H1 (cell line): ENCODE results near the gene SNX25. TPM values are rescaled to one million over a fixed set of nuclear protein-coding genes. Genes with fewer than 3 reads are reported as not detected.

Experiments used
- BRCA1 ChIP-seq: IDR thresholded peaks from 2 replicates; pipeline ENCODE4 v1.6.1; 2012; ENCODE audit warnings: low read depth, low read length, improper control_type of control experiment
- JUND ChIP-seq: IDR thresholded peaks from 2 replicates; pipeline ENCODE4 v1.6.1; 2011; ENCODE audit warnings: mild to moderate bottlenecking, improper control_type of control experiment, low read length
- RFX5 ChIP-seq: IDR thresholded peaks from 2 replicates; pipeline ENCODE4 v1.6.1; 2011; ENCODE audit warnings: low read depth, low read length, improper control_type of control experiment, borderline replicate concordance
- SP4 ChIP-seq: IDR thresholded peaks from 2 replicates; pipeline ENCODE4 v1.6.1; 2012; ENCODE audit warnings: low read length, inconsistent platforms
- polyA plus RNA-seq, 7 experiments: library from polyadenylated mRNA; depleted of rRNA in 3 of 7; stranded (reverse) in 5 of 7; unstranded in 2 of 7; fragments of >200 nt in 5 of 7; fragments of 200-250 nt in 2 of 7; gene quantifications; 1 replicate in 5 of 7; 2 replicates in 1 of 7; 4 replicates in 1 of 7; pipeline versions ENCODE4 v1.2.1 to v1.2.3, GENCODE V29; 2011 to 2013; ENCODE audit warnings: missing spikeins in 2 of 7, mixed read lengths in 2 of 7
- total RNA-seq: library from RNA; stranded (reverse); fragmentation: NEBNext Ultra II Directional; extraction: Animal tissue kit (Norgen Biotek cat#: 25700); gene quantifications from 2 replicates; pipeline ENCODE4 v1.2.1, GENCODE V29; 2021

The SNX25 gene
- total and polyA plus RNA-seq, 2 of the 8 experiments (the other 6 are each of a cell fraction or from before 2014, with no cell fraction given) = 5.4 to 19.9 TPM

GRCh38 chr4:185290018-185290607, 80.7 kb downstream of the SNX25 start (continued):
- TF ChIP-seq JUND (no peak), SP4 (no peak), BRCA1 (no peak), RFX5 (no peak)
